Osteoblast (primary cell): ENCODE measurements around the gene AMBP. TPM values are rescaled to one million over a fixed set of nuclear protein-coding genes. Genes with fewer than 3 reads are reported as not detected.
A peak's percentile ranks its signal among the peaks of the same experiment; 100 is the strongest.

ENCODE experiments used
- DNase-seq: peaks from one replicate; pipeline ENCODE4 v3.0.0; 2011; ENCODE audit warnings: low spot score, mixed read lengths; ENCODE audit not compliant: insufficient read length; ENCODE audit errors: missing footprints
- H2AFZ ChIP-seq: 2 replicates; pipeline ENCODE4 v1.6.0; 2011; ENCODE audit warnings: mild to moderate bottlenecking, low read length
- H3K27ac ChIP-seq: 2 replicates; pipeline ENCODE4 v1.5.1; 2011; ENCODE audit warnings: mild to moderate bottlenecking, low read depth, low read length, moderate library complexity
- H3K27me3 ChIP-seq: 2 replicates; pipeline ENCODE4 v1.6.0; 2012; ENCODE audit warnings: mild to moderate bottlenecking, control low read depth, inconsistent platforms, low read length, moderate library complexity; ENCODE audit not compliant: insufficient read depth
- H3K36me3 ChIP-seq: 2 replicates; pipeline ENCODE4 v1.5.1; 2011; ENCODE audit warnings: mild to moderate bottlenecking, low read length, control low read depth, moderate library complexity; ENCODE audit not compliant: insufficient read depth
- H3K4me1 ChIP-seq: 2 replicates; pipeline ENCODE4 v1.5.1; 2011; ENCODE audit warnings: mild to moderate bottlenecking, low read length, control low read depth, moderate library complexity; ENCODE audit not compliant: insufficient read depth
- H3K4me2 ChIP-seq: 2 replicates; pipeline ENCODE4 v1.6.0; 2011; ENCODE audit warnings: mild to moderate bottlenecking, low read length; ENCODE audit not compliant: insufficient read depth
- H3K4me3 ChIP-seq: fragments of 200-600 bp; sonication (generic); 3 replicates; pipeline ENCODE4 v1.5.1; 2012; ENCODE audit warnings: mild to moderate bottlenecking, low read length, inconsistent platforms; ENCODE audit not compliant: insufficient read depth
- H3K79me2 ChIP-seq: 2 replicates; pipeline ENCODE4 v1.6.0; 2012; ENCODE audit warnings: mild to moderate bottlenecking, low read length, control low read depth, inconsistent platforms; ENCODE audit not compliant: insufficient read depth
- H3K9me3 ChIP-seq: 2 replicates; pipeline ENCODE4 v1.5.1; 2011; ENCODE audit warnings: low read depth, low read length, control low read depth
- H4K20me1 ChIP-seq: 2 replicates; pipeline ENCODE4 v1.6.0; 2012; ENCODE audit warnings: mild to moderate bottlenecking, low read length, control low read depth; ENCODE audit not compliant: insufficient read depth
- CTCF ChIP-seq: IDR thresholded peaks from 2 replicates; pipeline ENCODE4 v1.5.1; 2011; ENCODE audit warnings: mild to moderate bottlenecking, low read depth, low read length, moderate library complexity; ENCODE audit errors: extremely low read depth
- total RNA-seq: library from RNA; depleted of rRNA; stranded (reverse); fragments of >200 nt; gene quantifications from 2 replicates; pipeline ENCODE4 v1.2.3, GENCODE V29; 2012

The AMBP gene
- total RNA-seq, 1 donor = not detected

GRCh38 chr9:114086607-114087006, 8.5 kb upstream of the AMBP start:
- TF ChIP-seq CTCF = no peak
- no peaks in the 10 kb centered on the region for H3K4me1 ChIP-seq
- no peak overlapping the region for H2AFZ ChIP-seq
- peaks cover 16% of the 10 kb centered on the region for H3K27me3 ChIP-seq
- H3K4me2 ChIP-seq = no peak overlapping the region
- no peaks in the 10 kb centered on the region for H3K79me2 ChIP-seq
- H3K4me3 ChIP-seq = no peak overlapping the region
- no peak overlapping the region for H3K27ac ChIP-seq
- no peaks in the 10 kb centered on the region for H3K9me3 ChIP-seq
- H4K20me1 ChIP-seq = no peaks in the 10 kb centered on the region
- no peak for DNase-seq
- no peaks in the 10 kb centered on the region for H3K36me3 ChIP-seq

GRCh38 chr9:114086009-114086408, 7.9 kb upstream of the AMBP start:
- no peak overlapping the region for H3K4me2 ChIP-seq
- no peak for TF ChIP-seq CTCF
- H3K79me2 ChIP-seq = no peaks in the 10 kb centered on the region
- H3K36me3 ChIP-seq = no peaks in the 10 kb centered on the region
- no peaks in the 10 kb centered on the region for H4K20me1 ChIP-seq
- no peak overlapping the region for H2AFZ ChIP-seq
- H3K9me3 ChIP-seq = no peaks in the 10 kb centered on the region
- H3K4me1 ChIP-seq = no peaks in the 10 kb centered on the region
- DNase-seq = peak; percentile 27
- peaks cover 16% of the 10 kb centered on the region for H3K27me3 ChIP-seq
- H3K27ac ChIP-seq = no peak overlapping the region
- H3K4me3 ChIP-seq = no peak overlapping the region

GRCh38 chr9:114085387-114085789, 7.3 kb upstream of the AMBP start:
- DNase-seq = peak; percentile 62
- Histone ChIP-seq H3K36me3 (no peaks in the 10 kb centered on the region), H3K27ac (no peak overlapping the region), H2AFZ (no peak overlapping the region), H3K4me3 (no peak overlapping the region), H3K27me3 (peaks cover 16% of the 10 kb centered on the region), H3K4me1 (no peaks in the 10 kb centered on the region), H3K9me3 (no peaks in the 10 kb centered on the region), H4K20me1 (no peaks in the 10 kb centered on the region), H3K79me2 (no peaks in the 10 kb centered on the region), H3K4me2 (no peak overlapping the region)
- no peak for TF ChIP-seq CTCF

- DNase-seq = peak; percentile 43
- H3K4me1 ChIP-seq = no peaks in the 10 kb centered on the region
- H3K9me3 ChIP-seq = no peaks in the 10 kb centered on the region
- H2AFZ ChIP-seq = no peak overlapping the region
- H3K27ac ChIP-seq = no peak overlapping the region
- peaks cover 17% of the 10 kb centered on the region for H3K27me3 ChIP-seq
- no peaks in the 10 kb centered on the region for H3K79me2 ChIP-seq
- no peaks in the 10 kb centered on the region for H4K20me1 ChIP-seq
- no peak overlapping the region for H3K4me3 ChIP-seq
- H3K36me3 ChIP-seq = no peaks in the 10 kb centered on the region
- TF ChIP-seq CTCF = no peak
- no peak overlapping the region for H3K4me2 ChIP-seq
These were observed 6.4 kb upstream of the AMBP start for GRCh38 chr9:114084282-114085073.
